Common myeloid progenitor, CD34-positive (primary cell): ENCODE results near the gene KCNK16.

Experiments
- CTCF ChIA-PET: fragments of 350-600 bp; sonication (Branson Sonifier 250); formaldehyde crosslinking; loops from one replicate; lab custom pipeline; 2021; ENCODE audit warnings: antibody characterized with exemption; lab: Charles Lee
- POLR2A ChIA-PET: fragments of 350-600 bp; sonication (Branson Sonifier 250); formaldehyde crosslinking; loops from one replicate; lab custom pipeline; 2021; ENCODE audit warnings: antibody characterized with exemption; lab: Charles Lee
- DNase-seq, 3 donors: peaks; one replicate each; pipeline versions ENCODE4 v3.0.0 to v3.0.0-alpha.2; 2013
- H3K27ac ChIP-seq, 2 experiments: 1 replicate in 1 of 2; 2 replicates in 1 of 2; pipeline ENCODE4 v1.7.0; 2013; ENCODE audit warnings: inconsistent platforms in 2 of 2, low read length in 2 of 2, mild to moderate bottlenecking in 2 of 2, low read depth in 1 of 2, moderate library complexity in 1 of 2; ENCODE audit not compliant: severe bottlenecking in 2 of 2, insufficient read depth in 1 of 2, poor library complexity in 1 of 2
- H3K27me3 ChIP-seq, 5 experiments: replicated peaks in 2 of 5; 1 replicate in 3 of 5; 2 replicates in 2 of 5; pipeline versions ENCODE4 v1.6.1 to v1.7.0; 2013; ENCODE audit warnings: low read length in 4 of 5, mild to moderate bottlenecking in 2 of 5, moderate library complexity in 2 of 5, inconsistent platforms in 1 of 5; ENCODE audit not compliant: insufficient read depth in 5 of 5, control insufficient read depth in 4 of 5
- H3K36me3 ChIP-seq, 4 experiments: 1 replicate in 2 of 4; 2 replicates in 2 of 4; pipeline versions ENCODE4 v1.6.1 to v1.7.0; 2013; ENCODE audit warnings: low read length in 3 of 4, control low read depth in 1 of 4, mild to moderate bottlenecking in 1 of 4; ENCODE audit not compliant: control insufficient read depth in 4 of 4, insufficient read depth in 4 of 4
- H3K4me1 ChIP-seq, 4 experiments: 1 replicate in 3 of 4; 2 replicates in 1 of 4; pipeline versions ENCODE4 v1.6.1 to v1.7.1; 2013; ENCODE audit warnings: low read length in 3 of 4, mild to moderate bottlenecking in 3 of 4, control low read depth in 1 of 4, inconsistent platforms in 1 of 4, moderate library complexity in 1 of 4; ENCODE audit not compliant: control insufficient read depth in 4 of 4, insufficient read depth in 4 of 4; ENCODE audit errors: control extremely low read depth in 1 of 4
- H3K4me3 ChIP-seq, 7 experiments: 1 replicate in 4 of 7; 2 replicates in 3 of 7; pipeline versions ENCODE4 v1.5.1 to v1.7.0; 2013; ENCODE audit warnings: mild to moderate bottlenecking in 7 of 7, low read length in 6 of 7, moderate library complexity in 6 of 7, inconsistent platforms in 2 of 7, low read depth in 2 of 7, control low read depth in 1 of 7; ENCODE audit not compliant: insufficient read depth in 4 of 7, control insufficient read depth in 1 of 7; ENCODE audit errors: extremely low read depth in 1 of 7
- H3K9me3 ChIP-seq, 5 experiments: 1 replicate in 4 of 5; 2 replicates in 1 of 5; pipeline versions ENCODE4 v1.6.1 to v1.7.1; 2013; ENCODE audit warnings: low read length in 4 of 5, mild to moderate bottlenecking in 2 of 5, inconsistent platforms in 1 of 5, low read depth in 1 of 5, moderate library complexity in 1 of 5; ENCODE audit not compliant: control insufficient read depth in 4 of 5, insufficient read depth in 2 of 5; ENCODE audit errors: control extremely low read depth in 1 of 5
- WGBS: methylation state at CpG from one replicate; pipeline ENCODE4 v1.1.5; 2013; ENCODE audit not compliant: insufficient coverage; 5-methylcytosine and 5-hydroxymethylcytosine counted together

Gene KCNK16

GRCh38 chr6:39350723-39351505 is 28.4 kb upstream of the KCNK16 start:
- POLR2A ChIA-PET, result no interaction called here
- CTCF ChIA-PET, result interaction anchor here (1.2 to 1.9 kb wide), 2 partner anchors 12 to 41 kb away, joined by 4 to 8 read pairs; no protein-coding TSS in a partner anchor
- Histone ChIP-seq H3K9me3 (no peaks in the 10 kb centered on the region), H3K4me1 (peaks cover 0 to 6% (median 2%) of the 10 kb centered on the region in 4 experiments), H3K27me3 (no peaks in the 10 kb centered on the region), H3K36me3 (no peaks in the 10 kb centered on the region), H3K27ac (no peak overlapping the region), H3K4me3 (no peak overlapping the region)
- DNase-seq, result no peak
- WGBS, result 98% methylated on average over 6 of the region's 13 CpGs

GRCh38 chr6:39348740-39349139 is 26.2 kb upstream of the KCNK16 start:
- Histone ChIP-seq H3K27ac (no peak overlapping the region), H3K9me3 (no peaks in the 10 kb centered on the region), H3K27me3 (no peaks in the 10 kb centered on the region), H3K36me3 (no peaks in the 10 kb centered on the region), H3K4me1 (peaks cover 0 to 7% (median 2%) of the 10 kb centered on the region in 4 experiments), H3K4me3 (no peak overlapping the region)
- CTCF ChIA-PET, result interaction anchor here (0.9 to 5.4 kb wide), 5 partner anchors 9 to 958 kb away, joined by 3 to 32 read pairs (median 10); no protein-coding TSS in a partner anchor
- no peak for DNase-seq
- POLR2A ChIA-PET, result interaction anchor here (0.6 kb wide), 1 partner anchor 39 kb away, joined by 3 read pairs; no protein-coding TSS in a partner anchor
- 97% methylated on average over 15 of the region's 15 CpGs for WGBS

- CTCF ChIA-PET, result interaction anchor here (0.9 to 5.4 kb wide), 7 partner anchors 9 to 959 kb away, joined by 3 to 32 read pairs (median 8); no protein-coding TSS in a partner anchor
- Histone ChIP-seq H3K27ac (no peak overlapping the region), H3K4me1 (peaks cover 0 to 14% (median 8%) of the 10 kb centered on the region in 4 experiments), H3K36me3 (no peaks in the 10 kb centered on the region), H3K4me3 (no peak overlapping the region), H3K9me3 (no peaks in the 10 kb centered on the region), H3K27me3 (no peaks in the 10 kb centered on the region)
- WGBS, result 31% methylated on average over 7 of the region's 9 CpGs
- DNase-seq, result peak; percentile 47 to 72 (median 55)
- POLR2A ChIA-PET, result no interaction called here
Measured at GRCh38 chr6:39347906-39348585, 25.5 kb upstream of the KCNK16 start.

GRCh38 chr6:39347206-39347605 is 24.7 kb upstream of the KCNK16 start:
- Histone ChIP-seq H3K27me3 (no peaks in the 10 kb centered on the region), H3K27ac (no peak overlapping the region), H3K9me3 (no peaks in the 10 kb centered on the region), H3K4me1 (peaks cover 0 to 22% (median 17%) of the 10 kb centered on the region in 4 experiments), H3K36me3 (no peaks in the 10 kb centered on the region), H3K4me3 (no peak overlapping the region)
- 100% methylated on average over 6 of the region's 6 CpGs for WGBS
- ChIA-PET POLR2A (interaction anchor here (0.6 kb wide), 1 partner anchor 15 kb away, joined by 3 read pairs; no protein-coding TSS in a partner anchor), CTCF (interaction anchor here (0.8 to 5.4 kb wide), 14 partner anchors 8 to 546 kb away, joined by 3 to 32 read pairs (median 4); no protein-coding TSS in a partner anchor)
- no peak for DNase-seq

GRCh38 chr6:39344821-39345280 is 22.3 kb upstream of the KCNK16 start:
- no peak for DNase-seq
- CTCF ChIA-PET, result interaction anchor here (5.4 kb wide), 1 partner anchor 36 kb away, joined by 32 read pairs; no protein-coding TSS in a partner anchor
- POLR2A ChIA-PET, result no interaction called here
- Histone ChIP-seq H3K36me3 (no peaks in the 10 kb centered on the region), H3K4me1 (peaks cover 16 to 46% (median 40%) of the 10 kb centered on the region in 4 experiments), H3K27ac (no peak overlapping the region), H3K9me3 (no peaks in the 10 kb centered on the region), H3K4me3 (no peak overlapping the region), H3K27me3 (no peaks in the 10 kb centered on the region)
- WGBS, result 93% methylated on average over 4 of the region's 7 CpGs

GRCh38 chr6:39343396-39343870 is 20.9 kb upstream of the KCNK16 start:
- ChIA-PET CTCF (interaction anchor here (1.1 to 4.5 kb wide), 2 partner anchors 8 to 22 kb away, joined by 3 to 18 read pairs; partner anchors contain the start of gene KCNK16), POLR2A (interaction anchor here (1.1 kb wide), 1 partner anchor 25 kb away, joined by 3 read pairs; no protein-coding TSS in a partner anchor)
- 94% methylated on average over 9 of the region's 9 CpGs for WGBS
- Histone ChIP-seq H3K36me3 (no peaks in the 10 kb centered on the region), H3K27ac (no peak overlapping the region), H3K4me3 (no peak overlapping the region), H3K4me1 (peaks cover 26 to 60% (median 54%) of the 10 kb centered on the region in 4 experiments), H3K27me3 (no peaks in the 10 kb centered on the region), H3K9me3 (no peaks in the 10 kb centered on the region)
- DNase-seq, result no peak
